GM12875 (cell line): ENCODE data around the gene PPP3CA.

Experiments used
- H3K4me3 ChIP-seq: one replicate; pipeline ENCODE4 v1.5.1; 2011; ENCODE audit warnings: low read depth, low read length, control low read depth
- CTCF ChIP-seq: IDR thresholded peaks from 2 replicates; pipeline ENCODE4 v1.5.1; 2011; ENCODE audit warnings: low read depth, mild to moderate bottlenecking, control low read depth, inconsistent platforms, low read length, moderate library complexity, borderline replicate concordance; ENCODE audit not compliant: insufficient read depth

Gene PPP3CA

DNA sequence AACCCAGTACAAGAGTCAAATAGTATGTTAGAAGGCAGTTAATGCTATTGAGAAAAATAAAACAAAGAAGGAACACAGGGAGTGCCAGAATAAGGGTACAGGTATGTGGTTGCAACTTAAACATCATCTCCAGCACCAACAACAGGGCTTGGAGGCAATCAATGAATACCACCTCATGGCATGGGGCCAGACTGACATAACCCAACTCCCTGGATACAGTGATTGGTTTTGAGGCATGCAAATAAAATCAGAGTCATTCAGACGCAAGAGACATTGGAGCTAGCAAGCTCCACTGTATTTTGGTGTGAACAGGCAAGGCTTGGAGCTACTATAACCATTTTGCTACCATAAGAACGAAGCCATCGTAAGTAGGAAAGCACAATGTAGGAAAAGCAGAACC, 56.7 kb downstream of the PPP3CA start:
- TF ChIP-seq CTCF: no peak
- no peak overlapping the region for H3K4me3 ChIP-seq

DNA sequence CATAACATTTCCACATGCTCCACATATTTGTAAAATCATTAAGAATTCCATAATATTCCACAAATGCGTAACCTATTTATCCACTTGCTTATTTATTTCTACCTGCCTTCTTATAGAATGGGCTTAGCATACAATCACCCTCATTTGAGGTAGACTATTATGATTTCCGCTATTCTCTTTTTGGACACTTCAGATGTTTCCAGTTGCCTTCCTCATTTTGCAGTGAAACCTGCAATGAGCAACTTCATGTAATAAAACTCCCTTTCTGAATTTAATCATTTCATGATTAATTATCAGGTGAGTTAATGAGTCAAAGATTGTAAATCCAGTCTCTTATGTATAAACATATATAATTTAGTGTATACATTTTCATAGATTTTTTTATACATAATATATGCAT, 58.0 kb downstream of the PPP3CA start:
- TF ChIP-seq CTCF: no peak

DNA sequence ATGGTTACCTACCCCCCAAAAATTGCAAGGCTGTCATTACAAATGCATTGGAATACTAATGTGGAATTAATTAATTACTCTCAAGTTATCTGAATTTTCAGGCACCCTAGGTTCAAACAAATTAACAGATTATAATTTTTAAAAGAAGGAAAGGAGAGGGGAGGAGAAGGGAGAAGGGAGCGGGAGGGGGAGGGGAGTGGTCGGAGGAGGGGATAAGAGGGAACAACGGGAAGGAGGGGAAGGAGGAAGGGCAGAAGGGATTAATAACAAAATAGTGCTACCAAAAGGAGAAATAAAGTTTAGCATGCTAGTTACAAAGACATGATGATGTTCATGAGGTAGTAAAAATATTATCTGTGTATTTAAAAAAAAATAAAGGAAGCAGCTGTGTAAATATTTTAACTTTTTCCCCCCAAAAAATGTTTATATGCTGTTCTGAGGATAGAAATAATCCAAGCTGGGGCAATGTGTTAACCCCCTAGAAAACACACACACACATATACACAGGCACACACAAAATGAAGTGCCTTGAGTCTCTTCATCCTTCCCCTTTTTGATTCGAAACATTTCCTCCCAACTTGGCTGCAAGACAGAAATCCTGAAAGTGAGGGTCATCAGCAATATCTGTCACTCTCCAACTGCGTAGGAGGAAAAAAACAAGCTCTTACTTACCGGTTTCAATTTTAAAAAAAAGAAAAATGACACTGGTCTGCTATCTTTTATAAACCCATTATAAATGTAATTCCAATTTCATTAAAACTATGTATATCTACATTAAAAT, 58.8 kb downstream of the PPP3CA start:
- TF ChIP-seq CTCF: no peak
- H3K4me3 ChIP-seq: no peak overlapping the region

More for the DNA sequence above, 58.0 kb downstream of the PPP3CA start:
- H3K4me3 ChIP-seq: no peak overlapping the region

DNA sequence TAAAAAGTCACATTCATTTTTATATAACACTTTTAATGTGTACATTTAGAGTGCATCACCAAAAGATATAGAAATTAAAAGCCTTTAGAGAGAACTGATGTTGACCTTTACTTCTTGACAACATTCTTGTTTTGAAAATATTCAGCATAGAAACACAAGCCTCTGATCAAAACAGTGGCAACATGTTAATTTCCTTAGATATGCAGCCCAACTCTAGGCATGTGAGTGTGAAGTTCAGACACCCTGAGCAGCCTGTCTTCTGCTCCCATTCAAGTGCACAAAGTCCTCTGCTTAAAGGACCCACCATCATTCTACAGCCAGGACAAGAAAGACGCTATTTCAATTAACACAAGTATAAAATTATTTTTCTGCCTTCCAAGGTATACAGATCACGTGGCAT, 60.0 kb downstream of the PPP3CA start:
- H3K4me3 ChIP-seq: no peak overlapping the region

DNA sequence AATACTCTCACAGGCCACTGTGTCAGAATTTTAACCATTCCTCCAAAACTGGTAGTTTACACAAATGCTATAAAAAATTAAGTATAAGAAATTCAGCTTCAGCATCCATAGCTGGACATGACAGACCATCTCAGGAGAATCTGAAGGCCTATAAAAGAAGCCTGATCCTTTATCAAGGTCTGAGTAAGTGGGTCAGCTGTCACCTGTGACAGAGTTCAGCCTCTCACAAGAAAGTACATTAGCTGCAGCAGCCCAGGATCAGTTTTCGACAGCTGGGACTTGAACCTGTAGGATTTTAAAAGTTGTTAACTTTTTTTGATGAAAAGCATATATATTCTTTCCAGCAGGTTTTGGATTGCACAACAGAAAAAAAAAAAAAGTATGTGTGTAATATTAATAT, 60.7 kb downstream of the PPP3CA start:
- no peak overlapping the region for H3K4me3 ChIP-seq
- no peak for TF ChIP-seq CTCF

More for the DNA sequence above, 60.0 kb downstream of the PPP3CA start:
- no peak for TF ChIP-seq CTCF

DNA sequence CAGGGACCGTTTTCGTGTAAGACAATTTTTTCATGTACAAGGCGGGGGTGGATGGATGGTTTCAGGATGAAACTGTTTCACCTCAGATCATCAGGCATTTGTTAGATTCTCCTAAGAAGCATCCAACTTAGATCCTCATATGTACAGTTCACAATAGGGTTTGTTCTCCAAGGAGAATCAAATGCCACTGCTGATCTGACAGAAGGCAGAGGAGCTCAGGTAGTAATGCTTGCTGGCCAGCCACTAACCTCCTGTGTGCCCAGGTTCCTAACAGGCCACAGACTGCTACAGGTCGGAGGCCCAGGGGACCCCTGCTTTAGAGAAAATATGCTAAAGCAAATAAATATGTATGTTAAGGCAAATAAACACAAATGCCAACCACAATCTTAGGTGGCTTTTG, 61.3 kb downstream of the PPP3CA start:
- no peak overlapping the region for H3K4me3 ChIP-seq
- no peak for TF ChIP-seq CTCF

DNA sequence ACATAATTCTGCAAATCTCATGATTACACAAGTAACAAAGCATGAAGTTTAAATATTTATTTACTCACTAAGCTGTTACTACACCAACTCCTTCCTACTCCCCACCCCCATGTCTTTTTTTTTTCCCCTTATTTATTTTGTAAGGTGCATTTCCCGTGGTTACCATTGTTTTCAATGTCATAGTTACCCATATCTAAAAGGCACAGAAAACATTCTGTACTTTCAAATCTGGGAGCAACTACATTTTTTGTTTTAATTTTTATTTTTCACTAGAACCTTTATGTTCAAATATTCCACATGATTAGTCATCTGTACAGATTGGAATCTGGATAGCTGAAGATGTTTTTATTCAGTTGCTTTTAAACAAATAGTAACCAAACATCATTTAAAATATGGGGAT, 62.8 kb downstream of the PPP3CA start:
- no peak for TF ChIP-seq CTCF

More for the DNA sequence above, 62.8 kb downstream of the PPP3CA start:
- H3K4me3 ChIP-seq: no peak overlapping the region
